IMR-90 (cell line): ENCODE data around the gene ALKAL2. TPM values are rescaled to one million over a fixed set of nuclear protein-coding genes. Genes with fewer than 3 reads are reported as not detected.
"Not testable (repeated sequence)": the region's sequence is repeated elsewhere in the genome, so short reads cannot be mapped to it uniquely, and the experiment has no call there.

ENCODE experiments used
- ATAC-seq: fragments of 200-7000 bp; cut with Tn5 transposase; 2 replicates; pipeline ENCODE4 v1.9.1; 2020; ENCODE audit warnings: low read depth, mild to moderate bottlenecking, moderate library complexity
- BruUV-seq: library from RNA; stranded (reverse); fragments of 400-500 nt; replicated peaks from 2 replicates; lab custom pipeline; 2021; lab: Mats Ljungman, UMichigan
- CTCF ChIA-PET: fragments of 300-600 bp; formaldehyde crosslinking; extraction: SDS; loops from one replicate; lab custom pipeline; 2021; ENCODE audit warnings: antibody characterized with exemption; lab: Yijun Ruan, JAX
- POLR2A ChIA-PET: fragments of 300-600 bp; sonication (Branson Sonifier 250); formaldehyde crosslinking; loops from one replicate; lab custom pipeline; 2022; ENCODE audit warnings: antibody characterized with exemption; ENCODE audit not compliant: unreplicated experiment; lab: Charles Lee
- DNase-seq: peaks from one replicate; pipeline ENCODE4 v3.0.0; 2013
- H2AFZ ChIP-seq: replicated peaks from 2 replicates; pipeline ENCODE3; 2013; ENCODE audit warnings: low read length, mild to moderate bottlenecking; ENCODE audit not compliant: poor library complexity
- H2AK5ac ChIP-seq: 2 replicates; pipeline ENCODE4 v1.6.1; 2013; ENCODE audit warnings: low read depth, low read length, inconsistent platforms
- H2AK9ac ChIP-seq: replicated peaks from 2 replicates; pipeline ENCODE3; 2013; ENCODE audit warnings: mild to moderate bottlenecking, low read depth, low read length, moderate library complexity; ENCODE audit not compliant: poor library complexity
- H2BK120ac ChIP-seq: 2 replicates; pipeline ENCODE4 v1.6.1; 2013; ENCODE audit warnings: low read depth, low read length, inconsistent platforms
- H2BK15ac ChIP-seq: 3 replicates; pipeline ENCODE4 v1.6.1; 2013; ENCODE audit warnings: low read depth, low read length, inconsistent platforms
- H2BK20ac ChIP-seq: 2 replicates; pipeline ENCODE4 v1.6.1; 2013; ENCODE audit warnings: low read depth, mild to moderate bottlenecking, inconsistent platforms, low read length, moderate library complexity
- H2BK5ac ChIP-seq: 2 replicates; pipeline ENCODE4 v1.6.1; 2013; ENCODE audit warnings: mild to moderate bottlenecking, low read depth, low read length, inconsistent platforms; ENCODE audit not compliant: poor library complexity, severe bottlenecking
- H3K14ac ChIP-seq: replicated peaks from 2 replicates; pipeline ENCODE4 v1.6.1; 2013; ENCODE audit warnings: low read depth, low read length, inconsistent platforms
- H3K18ac ChIP-seq: 2 replicates; pipeline ENCODE4 v1.6.1; 2013; ENCODE audit warnings: low read depth, low read length, control low read depth
- H3K23ac ChIP-seq: 2 replicates; pipeline ENCODE4 v1.6.1; 2013; ENCODE audit warnings: low read depth, low read length, inconsistent platforms
- H3K27ac ChIP-seq: 2 replicates; pipeline ENCODE4 v1.5.1; 2013; ENCODE audit warnings: mild to moderate bottlenecking, control low read depth, low read length; ENCODE audit not compliant: insufficient read depth
- H3K27me3 ChIP-seq: 2 replicates; pipeline ENCODE4 v1.6.1; 2013; ENCODE audit warnings: low read length; ENCODE audit not compliant: control insufficient read depth, insufficient read depth
- H3K36me3 ChIP-seq: 2 replicates; pipeline ENCODE4 v1.6.1; 2013; ENCODE audit warnings: low read length, mixed read lengths; ENCODE audit not compliant: control insufficient read depth, insufficient read depth
- H3K4ac ChIP-seq: 2 replicates; pipeline ENCODE4 v1.6.1; 2013; ENCODE audit warnings: low read depth, low read length, inconsistent platforms
- H3K4me1 ChIP-seq: 2 replicates; pipeline ENCODE4 v1.6.1; 2013; ENCODE audit warnings: low read length, mixed read lengths; ENCODE audit not compliant: control insufficient read depth, insufficient read depth
- H3K4me2 ChIP-seq: 2 replicates; pipeline ENCODE4 v1.6.1; 2013; ENCODE audit warnings: low read depth, mild to moderate bottlenecking, control low read depth, low read length, moderate library complexity
- H3K4me3 ChIP-seq: 2 replicates; pipeline ENCODE4 v1.5.1; 2013; ENCODE audit warnings: low read depth, mild to moderate bottlenecking, control low read depth, low read length, moderate library complexity; ENCODE audit not compliant: insufficient read depth
- H3K56ac ChIP-seq: 2 replicates; pipeline ENCODE4 v1.6.1; 2013; ENCODE audit warnings: low read length, inconsistent platforms; ENCODE audit not compliant: insufficient read depth; ENCODE audit errors: extremely low read depth
- H3K79me1 ChIP-seq, 2 experiments: 2 replicates each; pipeline ENCODE4 v1.6.1; 2013; ENCODE audit warnings: low read length in 2 of 2, inconsistent platforms in 1 of 2, low read depth in 1 of 2
- H3K9ac ChIP-seq: 2 replicates; pipeline ENCODE4 v1.6.1; 2013; ENCODE audit warnings: low read depth, low read length, control low read depth
- H3K9me1 ChIP-seq: 2 replicates; pipeline ENCODE4 v1.6.1; 2013; ENCODE audit warnings: low read length, inconsistent platforms; ENCODE audit not compliant: insufficient read depth
- H3K9me3 ChIP-seq: 2 replicates; pipeline ENCODE4 v1.6.1; 2013; ENCODE audit warnings: low read length; ENCODE audit not compliant: control insufficient read depth, insufficient read depth
- H4K20me1 ChIP-seq: 2 replicates; pipeline ENCODE4 v1.6.1; 2013; ENCODE audit warnings: low read length, inconsistent platforms; ENCODE audit not compliant: insufficient read depth
- H4K5ac ChIP-seq: 2 replicates; pipeline ENCODE4 v1.6.1; 2013; ENCODE audit warnings: mild to moderate bottlenecking, low read depth, low read length, control low read depth
- H4K8ac ChIP-seq, 2 experiments: 2 replicates each; pipeline ENCODE4 v1.6.1; 2013; ENCODE audit warnings: low read depth in 2 of 2, low read length in 2 of 2, control low read depth in 1 of 2, inconsistent platforms in 1 of 2
- H4K91ac ChIP-seq: 2 replicates; pipeline ENCODE4 v1.6.1; 2013; ENCODE audit warnings: low read depth, low read length, inconsistent platforms; ENCODE audit not compliant: insufficient read depth
- WGBS, 2 experiments: methylation state at CpG; one replicate each; pipeline versions ENCODE4 v1.1.5 to v1.1.7; 2013; ENCODE audit warnings: missing lambda C conversion rate in 2 of 2; ENCODE audit not compliant: insufficient read length in 1 of 2; ENCODE audit errors: extremely low coverage in 2 of 2; 5-methylcytosine and 5-hydroxymethylcytosine counted together
- dilution Hi-C: fragments of 300-500 bp; cut with HindIII; formaldehyde crosslinking; loops from one replicate; pipeline ENCODE4 v1.14.3; 2018; ENCODE audit warnings: low sequenced_read_pairs; ENCODE audit not compliant: unreplicated experiment
- in situ Hi-C: fragments of 300-500 bp; cut with MboI; formaldehyde crosslinking; loops from 3 replicates; pipeline ENCODE4 v1.14.3; 2019; ENCODE audit warnings: low sequenced_read_pairs, inconsistent platforms, mixed read lengths
- intact Hi-C: fragments of 100-400 bp; cut with micrococcal nuclease; formaldehyde crosslinking; loops from 2 replicates; pipeline ENCODE4 v1.10.0; 2022
- polyA plus RNA-seq, 3 experiments: library from polyadenylated mRNA; depleted of rRNA; stranded (reverse); fragments of >200 nt; gene quantifications; 2 replicates each; pipeline ENCODE4 v1.2.3, GENCODE V29; 2012; ENCODE audit warnings: low replicate concordance in 1 of 3
- total RNA-seq: library from RNA; depleted of rRNA; stranded (reverse); fragments of >200 nt; gene quantifications from 2 replicates; pipeline ENCODE4 v1.2.3, GENCODE V29; 2012

ALKAL2 gene
- total and polyA plus RNA-seq, 2 of the 4 experiments (the other 2 are of a cell fraction) = not detected

GRCh38 chr2:336949-337348, 49.1 kb upstream of the ALKAL2 start:
- H2AK9ac ChIP-seq, H2BK120ac ChIP-seq, H3K23ac ChIP-seq, H3K18ac ChIP-seq, H3K9me1 ChIP-seq, H2AK5ac ChIP-seq, H3K4me2 ChIP-seq, POLR2A ChIA-PET, H4K20me1 ChIP-seq, H2BK20ac ChIP-seq, H4K91ac ChIP-seq, H3K14ac ChIP-seq, H3K9ac ChIP-seq, H2BK5ac ChIP-seq, H3K4me1 ChIP-seq, H3K36me3 ChIP-seq, H2BK15ac ChIP-seq, H4K5ac ChIP-seq, intact Hi-C loops, ATAC-seq, in situ Hi-C loops, H2AFZ ChIP-seq, CTCF ChIA-PET, H3K56ac ChIP-seq, H3K4ac ChIP-seq, H4K8ac ChIP-seq, dilution Hi-C loops, H3K27me3 ChIP-seq, BruUV-seq, H3K79me1 ChIP-seq, H3K27ac ChIP-seq, H3K4me3 ChIP-seq, DNase-seq: not testable (repeated sequence)
- WGBS, 2 experiments = 83% methylated on average over 1 of the region's 2 CpGs; no CpG with 5 or more reads in 1 of the 2 experiments
- peaks cover 13% of the 10 kb centered on the region for H3K9me3 ChIP-seq
